Adipocyte (in vitro differentiated cells): ENCODE results near the gene YTHDC2.

Experiments
- DNase-seq: peaks from one replicate; pipeline ENCODE4 v3.0.0-alpha.2; 2015; ENCODE audit warnings: low read depth
- H3K27me3 ChIP-seq: replicated peaks from 2 replicates; pipeline ENCODE4 v1.7.0; 2013; ENCODE audit warnings: mild to moderate bottlenecking, low read length, moderate library complexity; ENCODE audit not compliant: control insufficient read depth, insufficient read depth
- H3K36me3 ChIP-seq: 2 replicates; pipeline ENCODE4 v1.7.0; 2013; ENCODE audit warnings: low read length, mild to moderate bottlenecking, moderate library complexity; ENCODE audit not compliant: control insufficient read depth, insufficient read depth, severe bottlenecking
- H3K4me1 ChIP-seq: 2 replicates; pipeline ENCODE4 v1.7.0; 2013; ENCODE audit warnings: mild to moderate bottlenecking, low read length, moderate library complexity; ENCODE audit not compliant: control insufficient read depth, insufficient read depth
- H3K4me3 ChIP-seq: 2 replicates; pipeline ENCODE4 v1.7.0; 2013; ENCODE audit warnings: mild to moderate bottlenecking, low read length, moderate library complexity
- H3K9ac ChIP-seq: 2 replicates; pipeline ENCODE4 v1.7.0; 2013; ENCODE audit warnings: mild to moderate bottlenecking, low read length, moderate library complexity
- H3K9me3 ChIP-seq: 2 replicates; pipeline ENCODE4 v1.7.0; 2013; ENCODE audit warnings: mild to moderate bottlenecking, low read length, moderate library complexity; ENCODE audit not compliant: control insufficient read depth

The YTHDC2 gene

DNA sequence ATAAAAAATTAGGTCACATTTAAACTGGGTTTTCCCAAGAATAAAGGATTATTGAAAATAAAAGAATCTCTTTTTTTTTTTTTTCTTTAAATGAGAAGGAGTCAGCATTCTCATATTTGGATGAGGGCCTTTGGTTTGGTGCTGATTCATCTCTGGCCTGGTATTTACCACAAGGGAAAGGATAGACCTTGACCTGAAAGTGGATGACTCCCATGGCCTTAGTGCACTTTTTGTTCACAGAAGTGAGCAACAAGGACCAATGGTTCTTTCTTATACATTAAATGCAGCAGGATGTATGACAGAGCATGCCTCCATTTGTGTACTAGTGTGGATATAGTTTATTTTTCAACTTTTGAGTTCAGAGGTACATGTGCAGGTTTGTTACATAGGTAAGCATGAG lies 6.9 kb downstream of the YTHDC2 start:
- no peak overlapping the region for H3K4me3 ChIP-seq
- H3K9me3 ChIP-seq, result no peaks in the 10 kb centered on the region
- H3K9ac ChIP-seq, result no peak overlapping the region
- H3K4me1 ChIP-seq, result peaks cover 19% of the 10 kb centered on the region
- H3K36me3 ChIP-seq, result peaks cover 15% of the 10 kb centered on the region
- H3K27me3 ChIP-seq, result no peaks in the 10 kb centered on the region
- no peak for DNase-seq

GRCh38 chr5:113520899-113521298 lies 7.4 kb downstream of the YTHDC2 start:
- Histone ChIP-seq H3K36me3 (peaks cover 19% of the 10 kb centered on the region), H3K9me3 (no peaks in the 10 kb centered on the region), H3K9ac (no peak overlapping the region), H3K4me1 (peaks cover 14% of the 10 kb centered on the region), H3K27me3 (no peaks in the 10 kb centered on the region), H3K4me3 (no peak overlapping the region)
- no peak for DNase-seq

GRCh38 chr5:113523168-113523567 lies 9.7 kb downstream of the YTHDC2 start:
- H3K9ac ChIP-seq, result no peak overlapping the region
- H3K36me3 ChIP-seq, result peaks cover 23% of the 10 kb centered on the region
- no peak for DNase-seq
- H3K27me3 ChIP-seq, result no peaks in the 10 kb centered on the region
- H3K9me3 ChIP-seq, result no peaks in the 10 kb centered on the region
- H3K4me3 ChIP-seq, result no peak overlapping the region
- H3K4me1 ChIP-seq, result peaks cover 13% of the 10 kb centered on the region

DNA sequence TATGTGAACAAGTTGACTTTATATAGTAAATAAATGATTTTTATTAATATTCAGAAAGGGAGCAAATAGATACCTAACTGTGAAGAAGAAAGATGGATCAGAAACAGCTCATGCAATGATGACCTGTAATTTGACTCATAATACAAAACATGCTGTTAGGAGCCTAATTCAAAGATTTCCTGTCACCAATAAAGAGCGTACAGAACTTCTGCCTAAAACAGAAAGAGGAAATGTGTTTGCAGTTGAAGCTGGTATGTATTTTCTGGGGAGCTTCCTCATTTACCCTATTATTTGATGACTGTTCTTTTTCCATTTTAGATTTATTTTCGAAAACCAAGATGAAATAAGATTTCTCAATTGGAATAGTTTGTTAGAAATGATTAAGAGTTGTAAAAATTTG lies 11.4 kb downstream of the YTHDC2 start:
- no peak overlapping the region for H3K4me3 ChIP-seq
- H3K36me3 ChIP-seq, result peaks cover 26% of the 10 kb centered on the region
- DNase-seq, result no peak
- no peaks in the 10 kb centered on the region for H3K9me3 ChIP-seq
- no peak overlapping the region for H3K9ac ChIP-seq
- H3K27me3 ChIP-seq, result no peaks in the 10 kb centered on the region
- peaks cover 13% of the 10 kb centered on the region for H3K4me1 ChIP-seq

DNA sequence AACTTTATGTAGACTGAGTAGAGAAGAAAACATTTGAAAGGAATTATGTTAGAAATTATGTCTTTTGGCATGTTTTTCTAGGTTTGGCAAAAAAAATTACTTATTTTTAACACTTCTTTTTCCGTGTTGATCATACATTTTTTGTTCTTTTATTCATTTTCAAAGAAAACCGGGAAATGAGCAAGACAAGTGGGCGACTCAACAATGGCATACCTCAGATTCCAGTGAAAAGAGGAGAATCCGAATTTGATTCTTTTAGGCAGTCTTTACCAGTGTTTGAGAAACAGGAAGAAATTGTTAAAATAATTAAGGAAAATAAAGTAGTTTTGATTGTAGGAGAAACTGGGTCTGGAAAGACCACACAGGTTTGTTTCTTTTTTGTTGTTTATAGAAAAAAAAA lies 12.9 kb downstream of the YTHDC2 start:
- H3K27me3 ChIP-seq, result no peaks in the 10 kb centered on the region
- peaks cover 34% of the 10 kb centered on the region for H3K36me3 ChIP-seq
- peaks cover 5% of the 10 kb centered on the region for H3K4me1 ChIP-seq
- DNase-seq, result peak; percentile 16
- peaks cover 6% of the 10 kb centered on the region for H3K9me3 ChIP-seq
- no peak overlapping the region for H3K9ac ChIP-seq
- no peak overlapping the region for H3K4me3 ChIP-seq

DNA sequence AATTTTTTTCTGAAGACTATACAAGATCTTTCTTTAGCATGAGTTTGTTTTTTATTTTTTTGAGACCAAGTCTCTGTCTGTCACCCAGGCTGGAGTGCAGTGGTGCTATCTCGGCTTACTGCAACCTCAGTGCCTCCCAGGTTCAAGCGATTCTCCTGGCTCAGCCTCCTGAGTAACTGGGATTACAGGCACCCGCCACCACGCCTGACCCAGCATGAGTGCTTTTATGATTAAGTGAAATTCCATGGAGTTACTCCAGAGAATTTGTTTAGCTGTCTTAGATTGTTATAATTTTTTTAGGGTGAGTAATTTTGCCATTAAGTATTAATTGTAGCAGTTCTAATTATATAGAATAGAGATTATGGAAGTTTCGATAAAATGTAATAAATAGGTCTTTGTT lies 14.3 kb downstream of the YTHDC2 start:
- H3K27me3 ChIP-seq, result no peaks in the 10 kb centered on the region
- H3K9me3 ChIP-seq, result peaks cover 7% of the 10 kb centered on the region
- H3K4me1 ChIP-seq, result peaks cover 5% of the 10 kb centered on the region
- peaks cover 40% of the 10 kb centered on the region for H3K36me3 ChIP-seq
- no peak overlapping the region for H3K9ac ChIP-seq
- no peak overlapping the region for H3K4me3 ChIP-seq
- DNase-seq, result no peak

- DNase-seq, result peak; percentile 11
- Histone ChIP-seq H3K4me1 (no peaks in the 10 kb centered on the region), H3K9me3 (peaks cover 7% of the 10 kb centered on the region), H3K9ac (no peak overlapping the region), H3K27me3 (no peaks in the 10 kb centered on the region), H3K4me3 (no peak overlapping the region), H3K36me3 (peaks cover 61% of the 10 kb centered on the region)
Observed at GRCh38 chr5:113531481-113532159, 18.1 kb downstream of the YTHDC2 start.

- no peaks in the 10 kb centered on the region for H3K9me3 ChIP-seq
- H3K27me3 ChIP-seq, result no peaks in the 10 kb centered on the region
- no peak for DNase-seq
- no peaks in the 10 kb centered on the region for H3K4me1 ChIP-seq
- no peak overlapping the region for H3K4me3 ChIP-seq
- no peak overlapping the region for H3K9ac ChIP-seq
- peaks cover 83% of the 10 kb centered on the region for H3K36me3 ChIP-seq
Observed at GRCh38 chr5:113538313-113538712, 24.8 kb downstream of the YTHDC2 start.

GRCh38 chr5:113546703-113547183 lies 33.2 kb downstream of the YTHDC2 start:
- H3K9ac ChIP-seq, result no peak overlapping the region
- no peaks in the 10 kb centered on the region for H3K27me3 ChIP-seq
- H3K4me3 ChIP-seq, result no peak overlapping the region
- H3K9me3 ChIP-seq, result no peaks in the 10 kb centered on the region
- peaks cover 55% of the 10 kb centered on the region for H3K36me3 ChIP-seq
- peak; percentile 46 for DNase-seq
- H3K4me1 ChIP-seq, result peaks cover 8% of the 10 kb centered on the region

DNA sequence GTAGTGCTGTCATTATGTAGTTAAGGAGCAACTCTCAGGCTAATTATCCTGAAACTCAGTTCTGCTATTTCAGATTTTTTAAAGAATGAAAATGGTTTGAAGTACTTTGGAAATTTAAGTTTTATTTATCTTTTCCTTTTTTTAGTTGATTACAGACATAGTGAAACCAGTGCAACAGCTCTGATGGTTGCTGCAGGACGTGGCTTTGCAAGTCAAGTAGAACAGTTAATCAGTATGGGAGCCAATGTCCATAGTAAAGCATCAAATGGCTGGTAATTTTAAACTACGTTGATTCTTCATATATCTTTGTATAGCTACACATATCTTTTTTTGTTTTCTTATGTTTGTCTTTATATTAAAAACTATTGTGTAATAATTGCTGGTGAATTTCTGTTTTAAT lies 34.9 kb downstream of the YTHDC2 start:
- no peaks in the 10 kb centered on the region for H3K27me3 ChIP-seq
- no peak overlapping the region for H3K9ac ChIP-seq
- peaks cover 8% of the 10 kb centered on the region for H3K4me1 ChIP-seq
- no peaks in the 10 kb centered on the region for H3K9me3 ChIP-seq
- no peak for DNase-seq
- H3K4me3 ChIP-seq, result no peak overlapping the region
- peaks cover 56% of the 10 kb centered on the region for H3K36me3 ChIP-seq

- H3K36me3 ChIP-seq, result peaks cover 80% of the 10 kb centered on the region
- no peaks in the 10 kb centered on the region for H3K9me3 ChIP-seq
- peaks cover under 1% of the 10 kb centered on the region for H3K4me1 ChIP-seq
- no peak for DNase-seq
- H3K4me3 ChIP-seq, result no peak overlapping the region
- no peaks in the 10 kb centered on the region for H3K27me3 ChIP-seq
- no peak overlapping the region for H3K9ac ChIP-seq
Observed at GRCh38 chr5:113552137-113552536, 38.6 kb downstream of the YTHDC2 start.

GRCh38 chr5:113552620-113553019 lies 39.1 kb downstream of the YTHDC2 start:
- Histone ChIP-seq H3K36me3 (peaks cover 85% of the 10 kb centered on the region), H3K4me3 (no peak overlapping the region), H3K27me3 (no peaks in the 10 kb centered on the region), H3K9ac (no peak overlapping the region), H3K9me3 (no peaks in the 10 kb centered on the region), H3K4me1 (no peaks in the 10 kb centered on the region)
- no peak for DNase-seq
